HG02981 (cell line): ENCODE measurements around the gene P2RY13.

ENCODE experiments used
- ATAC-seq: cut with Tn5 transposase; IDR thresholded peaks from one replicate; pipeline ENCODE4 v1.9.1; 2021; ENCODE audit warnings: mild to moderate bottlenecking, moderate library complexity; ENCODE audit not compliant: unreplicated experiment

The P2RY13 gene

DNA sequence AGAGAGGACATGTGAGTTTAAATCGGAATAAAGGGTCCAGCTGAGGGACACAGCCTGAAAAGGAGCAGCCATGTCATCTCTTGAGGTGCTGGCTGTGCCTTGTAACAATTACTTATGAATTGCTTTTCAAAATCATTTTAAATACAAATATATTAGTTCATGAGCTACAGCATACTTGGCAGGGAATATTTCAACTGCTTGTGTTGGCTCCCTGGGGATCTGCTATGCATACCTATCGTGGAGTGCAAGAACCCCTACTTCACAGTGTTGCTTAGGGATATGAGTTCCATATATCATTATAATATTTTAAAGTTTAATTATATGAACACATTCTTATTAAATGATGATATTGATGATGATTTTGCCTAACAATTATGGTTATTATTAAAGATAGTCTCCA lies 31.9 kb downstream of the P2RY13 start:
- ATAC-seq, result no peak

- ATAC-seq, result no peak
These were observed 33.1 kb downstream of the P2RY13 start for GRCh38 chr3:151296226-151296625.

DNA sequence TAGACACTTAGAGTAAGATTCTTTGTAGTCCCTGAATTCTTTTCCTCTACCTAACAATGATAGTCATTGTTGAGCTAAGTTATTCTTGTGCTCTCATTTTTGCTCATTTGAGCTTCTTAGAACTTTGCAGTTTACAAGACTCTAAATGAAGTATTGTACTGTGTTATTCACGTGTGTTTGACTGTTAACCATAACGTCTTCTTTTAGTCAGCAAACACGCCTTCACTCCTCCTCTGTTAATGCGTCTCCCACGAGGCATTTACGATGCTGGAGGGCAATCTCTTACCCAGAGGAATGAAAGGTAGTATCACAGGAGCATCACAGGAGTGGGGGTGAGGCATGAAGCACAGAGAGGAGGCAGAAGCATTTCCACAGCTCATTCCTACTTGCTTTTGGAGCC lies 36.2 kb downstream of the P2RY13 start:
- ATAC-seq, result no peak

DNA sequence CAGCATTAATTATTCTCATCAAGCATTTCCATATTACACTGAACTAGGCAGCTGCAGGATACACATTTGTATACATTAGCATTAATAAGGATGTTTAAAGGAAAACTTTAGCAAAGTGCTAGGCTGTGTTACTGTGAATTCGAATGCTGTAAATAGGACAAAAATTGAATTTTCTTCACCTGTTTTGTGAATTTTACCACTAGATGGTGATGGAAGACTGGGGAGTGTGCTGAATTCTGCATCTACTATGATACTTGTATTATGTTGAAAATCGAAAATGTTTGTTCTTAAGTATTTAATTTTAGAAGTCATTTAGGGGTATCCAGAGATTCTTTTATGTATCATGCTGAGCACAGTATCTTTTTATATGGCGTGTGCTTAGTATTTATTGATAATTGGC lies 38.7 kb downstream of the P2RY13 start:
- ATAC-seq, result no peak

DNA sequence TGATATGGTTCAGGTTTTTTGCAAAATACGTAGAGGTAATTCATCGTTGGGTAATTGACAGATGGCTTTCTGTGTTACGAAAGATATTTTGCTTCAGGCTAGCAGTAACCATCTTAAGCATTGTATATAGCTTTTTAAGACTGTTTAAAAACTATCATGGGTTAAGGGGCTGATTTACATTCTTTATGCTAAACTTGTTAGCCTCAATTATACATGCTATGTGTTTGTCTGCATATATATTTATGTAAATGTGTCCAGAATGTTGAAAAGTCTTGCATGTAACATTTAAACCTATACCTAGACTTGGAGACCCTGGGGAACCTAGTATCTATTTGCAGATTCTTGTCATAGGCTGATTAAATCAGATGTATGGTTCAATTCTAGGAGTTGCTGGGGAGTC lies 39.9 kb downstream of the P2RY13 start:
- no peak for ATAC-seq

- no peak for ATAC-seq
These were observed 43.4 kb downstream of the P2RY13 start for GRCh38 chr3:151285940-151286339.

- no peak for ATAC-seq
These were observed 45.4 kb downstream of the P2RY13 start for GRCh38 chr3:151283907-151284461.

DNA sequence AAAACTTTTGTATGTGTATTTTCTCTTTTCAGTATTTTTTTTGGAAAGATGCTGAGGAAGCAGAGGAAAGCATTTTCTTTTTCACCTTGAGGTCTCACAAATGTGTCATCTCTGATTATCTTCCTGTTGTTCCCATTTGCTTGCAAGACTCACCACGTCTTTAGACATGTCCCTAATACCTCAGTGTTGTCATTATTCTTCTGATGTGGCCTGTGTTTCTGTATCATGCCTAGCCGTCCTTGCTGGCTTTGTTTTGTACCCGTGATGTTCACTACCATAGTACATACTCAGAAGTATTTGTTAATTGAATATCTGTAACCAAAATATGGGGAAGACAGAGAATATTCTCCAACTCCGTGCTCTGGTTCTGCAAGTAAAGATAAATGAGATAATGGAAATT lies 46.0 kb downstream of the P2RY13 start:
- ATAC-seq, result no peak

- ATAC-seq, result no peak
These were observed 46.4 kb downstream of the P2RY13 start for GRCh38 chr3:151282921-151283320.

GRCh38 chr3:151281671-151282324 lies 47.6 kb downstream of the P2RY13 start:
- ATAC-seq, result no peak

GRCh38 chr3:151278230-151278629 lies 51.1 kb downstream of the P2RY13 start, which contains the start of gene P2RY14:
TSS of gene P2RY14 (minus strand) at chr3:151278542. CDS start at chr3:151214316, 64,226 bp downstream.
- no peak for ATAC-seq

- peak; percentile 60 for ATAC-seq
These were observed 52.7 kb downstream of the P2RY13 start for GRCh38 chr3:151276687-151277042.
